GM23338 (cell line): ENCODE data around the gene NAMPT.

Source experiments
- CREB1 ChIP-seq: fragments of 250-450 bp; sonication (Bioruptor Pico); IDR thresholded peaks from 2 replicates; pipeline ENCODE4 v1.5.0; 2020; ENCODE audit warnings: low read depth, mild to moderate bottlenecking, moderate library complexity
- CTCF ChIP-seq, 2 experiments: fragments of 200-600 bp in 1 of 2; sonication (generic) in 1 of 2; conservative IDR thresholded peaks; 2 replicates each; pipeline versions ENCODE4 v1.5.1 to v1.6.1; 2016 to 2017; ENCODE audit warnings: antibody characterized with exemption in 2 of 2, low read depth in 2 of 2, mild to moderate bottlenecking in 2 of 2, moderate library complexity in 1 of 2
- EZH2 ChIP-seq: fragments of 200-600 bp; sonication (generic); IDR thresholded peaks from one replicate; pipeline ENCODE4 v1.8.0; 2017; ENCODE audit warnings: antibody characterized with exemption, mild to moderate bottlenecking, low read depth; ENCODE audit not compliant: unreplicated experiment
- EZH2phosphoT487 ChIP-seq: fragments of 200-600 bp; sonication (generic); IDR thresholded peaks from one replicate; pipeline ENCODE4 v1.8.1; 2018; ENCODE audit warnings: antibody characterized with exemption; ENCODE audit not compliant: unreplicated experiment
- POLR2AphosphoS5 ChIP-seq: IDR thresholded peaks from 2 replicates; pipeline ENCODE4 v1.6.1; 2016; ENCODE audit warnings: antibody characterized with exemption, low read depth
- REST ChIP-seq: IDR thresholded peaks from one replicate; pipeline ENCODE4 v1.6.1; 2018; ENCODE audit warnings: antibody characterized with exemption; ENCODE audit not compliant: unreplicated experiment

GRCh38 chr7:106312906-106313305 lies 28.1 kb upstream of the NAMPT start:
- no peak for TF ChIP-seq CTCF (conservative IDR thresholded peaks at IDR 0.05; ENCODE audit: low read depth in 2 of 2)
- TF ChIP-seq EZH2phosphoT487, result no peak
- TF ChIP-seq CREB1 (CRISPR knock-in tag), result no peak
- TF ChIP-seq REST, result no peak
- no peak for TF ChIP-seq EZH2
- no peak for TF ChIP-seq POLR2AphosphoS5
